NCI-H2029 treated with DMSO at 0.1 percent for 48 hours (cell line): ENCODE results near the gene PUM1.
"Not testable (repeated sequence)": the region's sequence is repeated elsewhere in the genome, so short reads cannot be mapped to it uniquely, and the experiment has no call there.

Experiments
- DNase-seq: peaks from one replicate; lab custom pipeline; 2025; lab: John Stamatoyannopoulos, UW

The PUM1 gene

DNA sequence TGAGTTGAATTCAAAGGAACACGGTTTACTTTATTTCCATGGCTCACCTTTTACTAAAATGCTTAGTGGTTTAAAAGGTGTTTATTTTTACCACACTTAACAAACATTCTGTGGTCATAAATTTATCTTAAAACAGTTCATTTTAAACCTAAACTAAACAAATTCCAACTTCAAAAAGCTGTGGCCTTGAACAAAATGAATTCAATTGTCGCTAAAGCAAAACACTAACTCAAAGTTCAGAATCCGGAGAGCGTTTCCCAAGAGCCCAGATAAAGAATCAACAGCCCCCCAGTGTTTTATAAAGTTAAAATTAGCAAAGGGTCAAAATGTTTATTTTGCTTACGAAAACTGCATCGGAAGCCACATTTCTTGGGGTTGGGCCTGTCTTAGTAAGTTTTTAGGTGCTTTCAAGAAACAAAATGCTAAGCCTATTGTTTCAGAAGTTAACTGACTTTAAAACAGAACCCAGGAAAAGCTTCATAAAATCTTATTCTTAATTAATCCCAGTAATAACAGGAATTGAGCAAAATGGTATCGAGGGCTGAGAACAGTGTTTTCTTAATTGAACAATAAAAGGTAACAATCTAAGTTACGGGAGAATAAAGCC is 1.3 kb downstream of the PUM1 start:
- DNase-seq, result no peak

DNA sequence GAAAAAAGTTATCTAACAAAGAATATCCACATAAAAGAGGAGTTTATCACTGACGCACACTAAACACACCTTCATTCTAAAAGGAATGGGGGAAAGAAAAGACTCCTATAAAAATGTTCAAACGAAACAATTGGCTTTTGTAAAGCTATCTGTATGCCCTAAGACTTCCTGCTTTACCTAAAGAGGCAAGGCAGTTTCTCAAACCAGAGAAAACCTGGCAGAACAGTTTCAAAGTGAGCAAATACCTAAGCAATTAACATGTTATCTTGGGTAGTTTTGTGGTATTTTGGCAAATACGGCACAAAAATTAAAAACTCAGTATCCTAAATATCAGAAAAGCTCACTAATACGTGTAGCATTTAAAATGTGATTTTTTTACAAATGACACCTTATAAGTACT is 1.9 kb downstream of the PUM1 start:
- DNase-seq, result peak; percentile 21

- no peak for DNase-seq
Measured at GRCh38 chr1:31062867-31063380, 2.6 kb downstream of the PUM1 start.

- peak; percentile 24 for DNase-seq
Measured at GRCh38 chr1:31062162-31062866, 3.2 kb downstream of the PUM1 start.

GRCh38 chr1:31058012-31058411 is 7.5 kb downstream of the PUM1 start:
- no peak for DNase-seq

DNA sequence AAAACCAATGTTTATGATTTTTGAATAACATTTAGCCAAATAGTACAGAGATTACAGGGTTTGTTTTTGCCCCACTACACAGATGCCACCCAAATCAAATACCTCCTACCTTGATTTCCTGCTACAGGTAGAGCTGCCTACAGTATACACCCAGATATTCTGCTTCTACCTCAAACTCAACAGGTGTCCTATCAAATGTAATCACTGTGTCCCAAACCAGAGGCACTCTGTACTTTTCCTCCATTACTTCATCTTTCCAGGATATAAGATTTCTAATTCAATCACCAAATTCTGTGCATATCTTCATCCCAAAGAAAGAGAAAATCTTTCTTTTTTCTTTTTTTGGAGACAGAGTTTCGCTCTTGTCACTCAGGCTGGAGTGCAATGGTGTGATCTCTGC is 9.6 kb downstream of the PUM1 start:
- no peak for DNase-seq

DNA sequence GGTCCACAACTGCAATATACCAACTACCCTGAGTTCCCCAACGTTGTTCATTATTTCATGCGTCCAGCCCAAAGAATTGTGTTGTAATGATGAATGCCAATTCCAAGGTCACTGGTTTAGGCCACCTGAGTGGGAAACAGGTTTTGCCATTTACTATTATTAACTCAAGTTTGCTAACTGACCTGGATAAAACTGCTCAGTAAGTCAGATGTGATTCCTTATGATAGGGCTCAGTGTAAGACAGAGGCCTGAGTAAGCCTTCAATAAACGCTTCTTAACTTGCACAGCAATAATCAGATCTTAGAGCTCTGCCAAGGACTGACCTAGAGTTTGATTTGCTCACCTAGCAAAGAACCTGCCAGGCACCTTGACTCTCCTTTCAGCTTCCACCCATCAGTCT is 10.0 kb downstream of the PUM1 start:
- no peak for DNase-seq

DNA sequence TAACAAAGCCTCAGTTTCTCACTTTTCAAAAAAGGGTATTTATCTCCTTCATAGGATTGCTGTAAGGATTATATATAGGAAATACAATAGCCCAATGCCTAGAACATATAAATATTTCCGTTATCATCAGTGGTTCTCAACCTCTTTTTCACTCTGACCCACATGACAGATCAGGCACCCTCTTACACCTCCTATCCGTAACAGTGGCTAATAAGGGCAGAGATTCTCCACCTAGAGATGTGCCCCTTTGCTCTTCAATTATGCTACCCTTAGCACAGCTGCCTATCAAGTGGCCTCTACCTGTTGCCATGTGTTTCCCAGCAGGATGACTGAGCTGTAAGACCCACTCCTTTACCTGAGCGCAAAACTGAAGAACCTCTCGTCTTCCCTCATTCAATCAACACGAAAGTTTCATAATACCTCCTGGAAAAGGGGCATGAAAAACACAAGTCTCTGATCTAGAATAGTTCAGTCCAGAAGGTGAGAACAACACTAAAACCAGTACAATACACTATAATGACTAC is 10.5 kb downstream of the PUM1 start:
- no peak for DNase-seq

DNA sequence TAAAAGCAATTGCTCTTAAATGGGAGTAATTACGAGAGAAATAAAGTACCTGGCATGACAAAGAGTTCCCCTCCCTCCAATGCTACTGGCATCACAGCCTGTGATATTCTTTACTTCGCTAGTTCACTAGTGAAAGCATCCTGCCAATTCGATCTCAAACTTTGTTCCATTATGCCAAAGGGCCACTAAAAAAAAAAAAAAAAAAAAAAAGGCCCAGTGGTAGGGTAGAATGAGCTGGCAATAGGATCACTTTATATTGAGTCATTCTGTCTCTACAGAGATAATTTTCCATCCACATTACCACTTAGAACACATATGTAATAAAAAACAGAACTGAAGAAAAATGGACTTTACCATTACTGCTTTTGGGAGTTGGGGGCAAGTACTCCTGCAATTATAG is 11.2 kb downstream of the PUM1 start:
- no peak for DNase-seq

GRCh38 chr1:31052613-31053012 is 12.9 kb downstream of the PUM1 start:
- DNase-seq, result not testable (repeated sequence)

DNA sequence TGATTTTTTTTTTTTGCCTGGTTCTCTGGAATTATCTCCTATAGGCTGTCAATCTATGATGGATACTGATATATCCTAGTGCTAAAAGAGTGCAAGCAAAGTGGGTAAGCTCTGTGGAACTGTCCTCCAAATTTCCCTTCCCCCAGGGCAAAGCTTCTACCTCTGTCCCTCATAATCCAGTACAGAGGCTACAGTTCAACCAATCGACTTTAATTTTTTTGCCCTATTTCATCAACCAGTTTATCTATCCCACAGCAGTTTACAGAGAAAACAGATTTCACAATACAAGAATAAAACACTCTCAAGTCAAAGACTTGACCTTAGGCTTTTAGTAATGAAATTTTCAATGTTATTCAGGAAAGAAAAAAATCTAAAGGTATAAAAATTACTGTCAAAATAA is 13.9 kb downstream of the PUM1 start:
- DNase-seq, result no peak

DNA sequence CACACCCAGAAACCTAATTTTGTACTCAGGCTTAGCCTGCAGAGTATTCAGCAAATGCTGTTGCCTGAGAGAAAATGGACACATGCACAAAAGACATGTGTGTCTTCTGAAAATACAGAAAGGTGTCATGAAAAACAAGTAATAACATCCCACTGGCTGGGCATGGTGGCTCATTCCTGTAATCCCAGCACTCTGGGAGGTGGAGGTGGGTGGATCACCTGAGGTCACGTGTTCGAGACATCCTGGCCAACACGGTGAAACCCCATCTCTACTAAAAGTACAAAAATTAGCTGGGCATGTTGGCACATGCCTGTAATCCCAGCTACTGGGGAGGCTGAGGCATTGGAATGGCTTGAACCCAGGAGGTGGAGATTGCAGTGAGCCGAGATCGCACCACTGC is 18.0 kb downstream of the PUM1 start:
- DNase-seq, result not testable (repeated sequence)

- no peak for DNase-seq
Measured at GRCh38 chr1:31043631-31044030, 21.9 kb downstream of the PUM1 start.

GRCh38 chr1:31042656-31043055 is 22.9 kb downstream of the PUM1 start:
- DNase-seq, result no peak

DNA sequence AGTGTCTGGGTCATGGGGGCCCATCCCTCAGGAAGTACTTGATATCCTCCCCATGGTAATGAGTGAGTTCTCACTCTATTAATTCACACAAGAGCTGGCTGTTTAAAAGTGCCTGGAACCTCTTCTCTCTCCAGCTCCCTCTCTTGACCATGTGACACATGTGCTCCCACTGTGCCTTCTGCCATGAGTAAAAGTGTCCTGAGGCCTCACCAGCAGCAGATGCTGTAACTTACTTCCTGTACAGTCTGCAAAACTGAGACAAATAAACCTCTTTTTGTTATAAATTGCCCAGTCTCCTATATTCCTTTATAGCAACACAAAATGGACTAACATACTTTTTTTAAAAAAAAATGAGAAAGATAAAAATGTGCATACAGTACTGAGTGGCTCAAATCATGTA is 24.0 kb downstream of the PUM1 start:
- no peak for DNase-seq

DNA sequence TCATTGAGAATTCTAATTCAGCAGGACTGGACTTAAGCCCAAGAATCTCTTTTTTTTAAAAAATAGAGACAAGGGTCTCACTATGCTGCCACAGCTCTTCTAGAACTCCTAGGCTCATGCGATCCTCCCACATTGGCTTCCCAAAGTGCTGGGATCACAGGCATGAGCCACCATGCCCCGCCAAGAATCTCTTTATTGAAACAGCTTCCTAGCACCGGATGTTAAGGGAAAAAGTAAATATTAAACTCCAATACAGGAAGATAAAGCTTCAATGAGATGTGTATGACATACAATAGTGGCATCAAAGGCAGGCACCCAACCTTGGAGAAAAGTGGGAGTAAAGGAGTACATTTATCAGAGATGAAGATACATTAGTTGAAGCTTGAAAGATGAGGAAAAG is 25.5 kb downstream of the PUM1 start:
- peak; percentile 22 for DNase-seq

DNA sequence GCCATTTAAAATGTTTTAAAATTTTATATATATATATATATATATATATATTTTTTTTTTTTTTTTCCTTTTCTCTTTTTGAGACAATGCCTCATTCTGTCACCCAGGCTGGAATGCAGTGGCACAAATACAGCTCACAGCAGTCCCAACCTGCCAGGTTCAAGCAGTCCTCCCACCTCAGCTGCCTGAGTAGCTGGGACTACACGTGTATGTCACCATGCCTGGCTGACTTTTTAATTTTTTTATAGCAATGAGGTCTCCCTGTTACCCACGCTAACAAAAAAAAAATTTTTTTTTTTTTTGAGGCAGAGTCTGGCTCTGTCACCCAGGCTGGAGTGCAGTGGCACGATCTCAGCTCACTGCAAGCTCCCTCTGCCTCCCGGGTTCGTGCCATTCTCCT is 26.6 kb downstream of the PUM1 start:
- DNase-seq, result not testable (repeated sequence)

DNA sequence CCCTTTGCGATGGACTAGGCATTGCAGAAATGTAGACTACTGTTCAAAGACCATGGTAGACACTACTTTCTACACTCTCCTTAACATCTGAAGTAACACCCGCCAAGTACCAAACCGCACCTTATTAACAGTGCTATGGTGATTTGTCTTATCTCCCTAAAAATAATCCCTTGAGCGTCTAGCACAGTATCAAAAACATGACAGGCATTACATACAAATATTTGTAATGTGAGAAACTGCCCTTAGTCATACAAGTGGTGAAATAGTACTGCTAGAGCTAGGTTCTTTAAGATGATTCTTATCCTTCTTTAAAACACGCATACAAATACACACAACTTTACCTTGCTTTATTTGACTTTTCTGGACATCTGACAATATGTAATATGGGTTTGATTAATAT is 27.2 kb downstream of the PUM1 start:
- no peak for DNase-seq

GRCh38 chr1:31036749-31037500 is 28.6 kb downstream of the PUM1 start:
- DNase-seq, result no peak

DNA sequence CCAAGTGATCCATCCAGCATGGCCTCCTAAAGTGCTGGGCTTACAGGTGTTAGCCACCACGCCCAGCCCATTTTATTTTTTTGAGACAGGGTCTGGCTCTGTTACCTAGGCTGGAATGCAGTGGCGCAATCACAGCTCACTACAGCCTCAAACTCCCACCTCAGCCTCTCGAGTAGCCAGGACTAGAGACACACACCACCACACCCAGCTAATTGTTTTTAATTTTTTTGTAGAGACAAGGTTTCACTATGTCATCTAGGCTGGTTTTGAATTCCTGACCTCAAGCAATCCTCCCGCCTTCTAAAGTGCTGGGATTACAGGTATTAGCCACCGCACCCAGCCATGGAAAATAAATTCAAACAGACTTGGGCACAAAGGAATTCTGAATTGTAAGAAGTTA is 31.9 kb downstream of the PUM1 start:
- DNase-seq, result no peak

- no peak for DNase-seq
Measured at GRCh38 chr1:31032266-31032665, 33.3 kb downstream of the PUM1 start.

DNA sequence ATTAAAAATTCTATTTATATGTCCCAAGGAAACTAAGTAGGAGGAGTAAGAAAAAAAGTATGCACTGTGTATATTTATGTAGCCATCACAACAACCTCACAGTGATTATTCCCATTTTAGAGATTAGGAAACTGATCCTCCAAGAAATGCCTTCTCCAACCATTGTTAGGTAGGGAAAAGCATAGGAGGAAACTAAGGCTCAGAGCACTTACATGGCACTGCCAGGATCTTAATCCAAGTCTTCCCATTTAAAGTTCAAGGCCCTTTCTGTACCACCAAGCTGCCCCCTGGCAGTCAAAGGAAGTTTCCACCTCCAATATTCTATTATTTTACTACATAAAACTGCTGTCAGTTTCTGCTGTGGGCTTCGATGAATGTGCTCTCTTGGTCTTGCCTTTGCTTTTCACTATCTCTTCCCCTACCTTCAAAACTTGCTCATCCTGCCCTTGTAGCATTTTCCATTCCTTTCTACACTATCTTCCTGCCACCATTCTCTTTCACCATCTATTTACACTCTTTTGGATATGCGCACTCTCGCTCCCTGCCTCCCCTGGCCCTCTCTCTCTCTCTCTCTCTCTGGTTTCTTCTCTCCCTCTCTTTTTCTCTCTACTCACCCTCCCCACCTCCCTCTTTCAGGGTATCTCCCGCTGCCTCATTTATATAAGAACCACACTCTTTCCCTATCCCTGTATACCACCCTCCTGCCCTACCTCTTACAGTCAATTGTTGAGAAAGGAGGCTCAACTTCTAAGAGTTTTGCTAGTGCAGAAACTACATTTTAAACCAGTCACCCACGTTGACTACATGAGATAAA is 34.0 kb downstream of the PUM1 start:
- DNase-seq, result no peak
